Psoas muscle (tissue), 8 donors: ENCODE measurements around the gene OTOP3. TPM values are rescaled to one million over a fixed set of nuclear protein-coding genes. Genes with fewer than 3 reads are reported as not detected.

Experiments
- ATAC-seq, 4 donors: fragments of 200-7000 bp; cut with Tn5 transposase; one replicate each; pipeline ENCODE4 v1.9.1; 2020; ENCODE audit warnings: moderate library complexity in 3 of 4, mild to moderate bottlenecking in 2 of 4
- DNase-seq, 2 donors: peaks; one replicate each; pipeline ENCODE4 v3.0.0-alpha.2; 2020
- H3K27ac ChIP-seq: fragments of 200-600 bp; one replicate; pipeline ENCODE4 v1.8.0; 2022
- H3K27me3 ChIP-seq, 3 donors: fragments of 200-600 bp in 1 of 3; one replicate each; pipeline versions ENCODE4 v1.6.1 to v1.8.0; 2013 to 2022; ENCODE audit warnings: low read length in 2 of 3, mild to moderate bottlenecking in 2 of 3, moderate library complexity in 1 of 3; ENCODE audit not compliant: insufficient read depth in 3 of 3
- H3K36me3 ChIP-seq, 2 donors: fragments of 200-600 bp in 1 of 2; one replicate each; pipeline versions ENCODE4 v1.6.1 to v1.8.0; 2013 to 2022; ENCODE audit warnings: low read depth in 1 of 2, mild to moderate bottlenecking in 1 of 2, moderate library complexity in 1 of 2; ENCODE audit not compliant: insufficient read depth in 1 of 2
- H3K4me1 ChIP-seq: fragments of 200-600 bp; one replicate; pipeline ENCODE4 v1.8.0; 2022
- H3K4me3 ChIP-seq: fragments of 200-600 bp; one replicate; pipeline ENCODE4 v1.8.0; 2022; ENCODE audit warnings: mild to moderate bottlenecking
- H3K9me3 ChIP-seq: fragments of 200-600 bp; one replicate; pipeline ENCODE4 v1.8.0; 2022
- WGBS, 3 donors: extraction: QIAGEN DNeasy Blood & Tissue Kit; methylation state at CpG; one replicate each; pipeline versions ENCODE4 v1.1.6 to v1.1.7; 2013; 5-methylcytosine and 5-hydroxymethylcytosine counted together
- intact Hi-C, 2 donors: fragments of 100-400 bp; cut with DNase I; formaldehyde crosslinking; loops; one replicate each; pipeline versions ENCODE4 v1.11.0 to v1.14.2; 2022
- polyA plus RNA-seq, 3 donors: library from polyadenylated mRNA; stranded (reverse); fragments of 200-250 nt; gene quantifications; one replicate each; pipeline ENCODE4 v1.2.3, GENCODE V29; 2013
- total RNA-seq, 4 donors: library from RNA; stranded (reverse); fragmentation: NEBNext Ultra II Directional in 2 of 4; extraction: Animal tissue kit (Norgen Biotek cat#: 25700) in 2 of 4; gene quantifications; one replicate each; pipeline versions ENCODE4 v1.2.1 to v1.2.4, GENCODE V29; 2021 to 2023
- TF ChIP-seq, protein P1 (sequence below): fragments of 200-600 bp; IDR thresholded peaks from one replicate; pipeline ENCODE4 v1.8.0; 2022; ENCODE audit warnings: antibody characterized with exemption
- donor health status: healthy with polysubstance abuse.
- donor health status: DM: no; HTN: no; CAD: no; lungs with moderate emphysema.
- donor health status: Bipolar disorder and iron deficiency.
- donor health status: healthy.
- donor health status: DM: yes; HTN: yes; CAD: no.
- donor health status: DM: no; HTN: no; CAD: no.
- donor health status: DM: no; HTN: no; CAD: no.
- donor health status: DM: yes; HTN: yes; CAD: no.

OTOP3 gene
- total and polyA plus RNA-seq, 7 donors = 0.04 TPM; not detected in 6

DNA sequence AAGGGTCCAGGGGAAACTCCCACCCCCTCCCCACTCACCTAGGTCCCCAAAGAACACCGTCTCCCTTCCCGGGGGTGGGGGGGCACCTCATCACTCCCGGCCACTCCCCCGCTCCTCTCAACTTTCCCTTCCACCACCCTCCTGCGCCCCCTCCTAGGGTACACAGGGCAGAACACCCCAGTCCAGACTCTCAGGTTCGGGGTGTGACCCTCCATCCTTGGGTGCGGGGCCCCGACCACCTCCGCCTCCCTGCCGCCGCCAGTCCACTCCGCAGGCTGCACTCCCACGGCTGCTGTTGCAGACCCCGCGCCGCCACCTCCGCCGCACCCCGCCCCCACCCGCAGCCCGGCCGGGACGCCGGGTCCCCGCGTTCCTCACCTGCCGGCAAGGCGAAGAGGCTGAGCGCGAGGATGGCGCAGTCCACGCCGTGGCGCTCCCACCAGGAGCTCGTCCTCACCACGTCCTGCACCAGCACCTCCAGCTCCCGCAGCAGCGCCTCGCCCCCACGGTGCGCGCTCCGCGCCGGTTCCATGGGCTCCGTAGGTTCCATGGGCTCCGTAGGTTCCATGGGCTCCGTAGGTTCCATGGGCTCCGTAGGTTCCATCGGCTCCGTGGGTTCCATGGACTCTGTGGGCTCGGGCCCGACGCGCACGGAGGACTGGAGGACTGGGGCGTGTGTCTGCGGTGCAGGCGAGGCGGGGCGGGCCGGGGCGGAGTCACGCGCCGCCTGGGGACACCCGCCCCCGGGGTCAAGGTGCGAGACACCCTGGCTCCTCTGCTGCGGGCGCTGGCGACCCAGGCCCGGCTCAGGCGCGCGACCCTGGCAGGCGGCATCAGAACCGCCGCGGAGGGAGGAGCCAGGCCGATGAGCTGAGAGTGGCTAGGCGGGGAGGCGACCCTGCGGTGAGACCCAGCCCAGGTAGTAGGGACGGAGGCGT, 42.5 kb upstream of the OTOP3 start, which contains the start of gene FADS6:
FADS6 (minus strand) TSS at position 660 of the 938 bp plus-strand sequence; CDS start at position 622, 38 bp downstream.
- Histone ChIP-seq H3K36me3 (no peaks in the 10 kb centered on the region), H3K27ac (no peak within 1 kb of the TSS), H3K9me3 (no peaks in the 10 kb centered on the region), H3K4me3 (peak within 1 kb of the TSS; percentile 47), H3K27me3 (peaks cover 0 to 71% (median 20%) of the 10 kb centered on the region in 3 donors), H3K4me1 (no peaks in the 10 kb centered on the region)
- DNase-seq (no peak), ATAC-seq (peak in 2 of 4 donors; percentile 26 to 36)
- 3 to 4% (median 3%) methylated on average over 67 to 86 of the region's 86 CpGs for WGBS, 3 donors
- TF ChIP-seq, protein P1, sequence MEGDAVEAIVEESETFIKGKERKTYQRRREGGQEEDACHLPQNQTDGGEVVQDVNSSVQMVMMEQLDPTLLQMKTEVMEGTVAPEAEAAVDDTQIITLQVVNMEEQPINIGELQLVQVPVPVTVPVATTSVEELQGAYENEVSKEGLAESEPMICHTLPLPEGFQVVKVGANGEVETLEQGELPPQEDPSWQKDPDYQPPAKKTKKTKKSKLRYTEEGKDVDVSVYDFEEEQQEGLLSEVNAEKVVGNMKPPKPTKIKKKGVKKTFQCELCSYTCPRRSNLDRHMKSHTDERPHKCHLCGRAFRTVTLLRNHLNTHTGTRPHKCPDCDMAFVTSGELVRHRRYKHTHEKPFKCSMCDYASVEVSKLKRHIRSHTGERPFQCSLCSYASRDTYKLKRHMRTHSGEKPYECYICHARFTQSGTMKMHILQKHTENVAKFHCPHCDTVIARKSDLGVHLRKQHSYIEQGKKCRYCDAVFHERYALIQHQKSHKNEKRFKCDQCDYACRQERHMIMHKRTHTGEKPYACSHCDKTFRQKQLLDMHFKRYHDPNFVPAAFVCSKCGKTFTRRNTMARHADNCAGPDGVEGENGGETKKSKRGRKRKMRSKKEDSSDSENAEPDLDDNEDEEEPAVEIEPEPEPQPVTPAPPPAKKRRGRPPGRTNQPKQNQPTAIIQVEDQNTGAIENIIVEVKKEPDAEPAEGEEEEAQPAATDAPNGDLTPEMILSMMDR = no peak
- intact Hi-C loops = no loop called here

DNA sequence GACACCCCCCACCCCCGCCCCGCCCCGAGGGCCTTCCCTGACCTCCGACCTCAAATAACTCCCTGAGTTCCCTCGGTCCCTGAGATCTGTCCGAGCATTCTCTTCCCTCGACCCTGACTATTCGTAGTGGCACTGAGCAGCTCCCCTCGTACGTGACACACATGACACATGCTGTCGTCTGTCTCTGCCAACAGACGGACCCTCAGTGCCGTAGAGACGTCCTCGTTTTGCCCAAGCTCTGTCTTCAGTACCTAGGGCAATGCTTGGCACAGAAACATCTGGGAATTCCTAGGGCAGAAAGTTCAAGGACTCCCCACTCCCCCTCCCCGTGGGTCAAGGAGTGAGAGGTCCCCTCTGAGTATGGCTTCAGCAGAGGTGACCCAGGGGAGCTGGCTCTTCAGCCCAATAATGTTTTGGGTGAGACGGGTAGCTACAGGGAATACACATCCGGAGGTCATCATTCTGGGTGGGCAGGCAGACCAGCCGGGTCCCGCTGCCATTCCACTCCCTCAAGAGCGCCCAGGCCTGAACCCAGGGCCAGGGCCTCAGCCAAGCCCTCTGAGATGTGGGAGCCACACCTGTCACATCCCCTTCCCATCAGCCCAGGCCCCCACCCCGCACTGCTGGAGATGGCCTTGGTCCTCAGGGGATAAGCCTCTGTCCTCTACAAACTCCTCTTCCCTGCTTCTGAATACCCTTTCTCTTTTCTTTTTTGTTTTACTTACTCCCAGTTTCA, 41.6 kb upstream of the OTOP3 start:
- TF ChIP-seq, protein P1 = no peak
- H3K4me3 ChIP-seq = peak overlapping the region; percentile 47
- H3K4me1 ChIP-seq = no peaks in the 10 kb centered on the region
- H3K36me3 ChIP-seq = no peaks in the 10 kb centered on the region
- H3K27me3 ChIP-seq = peaks cover 0 to 66% (median 18%) of the 10 kb centered on the region in 3 donors
- intact Hi-C loops = no loop called here
- WGBS, 3 donors = 22 to 29% (median 24%) methylated on average over 20 to 22 of the region's 22 CpGs
- no peak overlapping the region for H3K27ac ChIP-seq
- ATAC-seq = no peak
- no peaks in the 10 kb centered on the region for H3K9me3 ChIP-seq
- no peak for DNase-seq

DNA sequence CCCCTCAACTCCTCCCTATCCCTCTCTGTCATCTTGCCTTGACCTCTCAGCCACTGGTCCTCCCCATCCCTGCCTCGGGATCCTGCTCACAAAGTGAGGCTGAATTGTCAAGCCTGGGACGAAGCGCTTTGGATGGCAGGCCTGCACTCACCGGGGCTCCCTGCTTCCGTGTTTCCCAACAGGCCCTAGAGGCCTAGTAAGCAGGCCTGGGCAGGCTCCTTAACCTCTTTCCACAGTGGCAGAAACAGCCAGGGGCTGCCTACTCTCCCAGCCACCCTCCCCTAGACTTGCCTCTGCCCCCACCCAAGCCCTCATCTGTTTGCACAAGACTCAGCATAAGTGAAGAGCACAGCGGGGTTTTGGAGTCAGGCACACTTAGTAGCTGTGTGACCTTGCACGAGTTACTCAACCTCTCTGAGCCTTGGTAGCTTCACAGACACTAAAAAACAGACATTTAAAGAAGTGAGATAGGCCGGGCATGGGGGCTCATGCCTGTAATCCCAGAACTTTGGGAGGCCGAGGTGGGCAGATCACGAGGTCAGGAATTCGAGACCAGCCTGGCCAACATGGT, 37.2 kb upstream of the OTOP3 start:
- Histone ChIP-seq H3K4me3 (no peak overlapping the region), H3K4me1 (no peaks in the 10 kb centered on the region), H3K9me3 (no peaks in the 10 kb centered on the region), H3K27me3 (peaks cover 0 to 42% (median 16%) of the 10 kb centered on the region in 3 donors), H3K36me3 (no peaks in the 10 kb centered on the region), H3K27ac (no peak overlapping the region)
- intact Hi-C loops = no loop called here
- ATAC-seq = no peak
- TF ChIP-seq, protein P1 = no peak
- no peak for DNase-seq
- WGBS, 3 donors = 76 to 77% (median 76%) methylated on average over 11 of the region's 11 CpGs

DNA sequence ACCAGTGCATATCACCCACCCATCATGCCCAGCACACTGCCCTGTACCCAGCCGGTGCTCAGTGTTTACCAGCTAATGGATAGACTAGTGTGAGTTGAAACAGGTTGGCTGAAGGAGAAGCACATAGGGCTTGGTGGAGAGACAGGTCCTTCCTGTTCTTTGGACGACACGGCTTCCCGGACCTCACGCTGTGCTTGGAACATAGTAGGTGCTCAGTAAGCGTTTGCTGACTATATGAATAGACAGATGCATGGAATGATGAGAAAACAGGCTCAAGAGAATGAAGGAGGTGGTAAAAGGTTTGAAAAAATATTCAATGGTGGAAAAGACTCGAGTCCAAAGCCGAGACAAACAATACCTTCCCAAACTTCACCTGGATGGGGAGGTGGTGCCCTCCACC, 35.5 kb upstream of the OTOP3 start:
- no peak overlapping the region for H3K4me3 ChIP-seq
- intact Hi-C loops = loop anchor here in 1 of 2 donors (10.0 kb wide), 1 partner anchor 65 kb away; no protein-coding TSS in a partner anchor
- WGBS, 3 donors = 81 to 85% (median 85%) methylated on average over 8 of the region's 8 CpGs
- TF ChIP-seq, protein P1 = no peak
- DNase-seq (peak in 1 of 2 donors; percentile 0), ATAC-seq (no peak)
- H3K36me3 ChIP-seq = no peaks in the 10 kb centered on the region
- peaks cover 0 to 39% (median 10%) of the 10 kb centered on the region in 3 donors for H3K27me3 ChIP-seq
- H3K27ac ChIP-seq = no peak overlapping the region
- H3K9me3 ChIP-seq = no peaks in the 10 kb centered on the region
- no peaks in the 10 kb centered on the region for H3K4me1 ChIP-seq
